PC-9 (cell line): ENCODE results near the gene IKBKE. TPM values are rescaled to one million over a fixed set of nuclear protein-coding genes. Genes with fewer than 3 reads are reported as not detected.

Experiments
- BruUV-seq: library from RNA; stranded (reverse); fragments of 400-500 nt; replicated peaks from 2 replicates; lab custom pipeline; 2021; lab: Mats Ljungman, UMichigan
- CTCF ChIA-PET: fragments of 300-600 bp; sonication (Branson Sonifier 250); formaldehyde crosslinking; loops from one replicate; lab custom pipeline; 2022; ENCODE audit warnings: antibody characterized with exemption; lab: Charles Lee
- POLR2A ChIA-PET: fragments of 300-600 bp; sonication (Branson Sonifier 250); formaldehyde crosslinking; loops from one replicate; lab custom pipeline; 2022; ENCODE audit warnings: antibody characterized with exemption; ENCODE audit not compliant: unreplicated experiment; lab: Charles Lee
- DNase-seq, 2 experiments: peaks; one replicate each; pipeline versions ENCODE4 v3.0.0 to v3.0.0-alpha.2; 2015 to 2022; ENCODE audit warnings: mixed read lengths in 1 of 2
- H2AFZ ChIP-seq: fragments of 200-600 bp; sonication (generic); 2 replicates; pipeline ENCODE4 v1.8.1; 2017; ENCODE audit warnings: antibody characterized with exemption
- H3F3A ChIP-seq: fragments of 200-600 bp; sonication (generic); 2 replicates; pipeline ENCODE4 v1.8.1; 2017; ENCODE audit warnings: antibody characterized with exemption, mild to moderate bottlenecking, low read depth; ENCODE audit not compliant: insufficient read depth
- H3K27ac ChIP-seq: fragments of 200-600 bp; sonication (generic); 2 replicates; pipeline ENCODE4 v1.6.1; 2016; ENCODE audit warnings: mixed run types
- H3K27me3 ChIP-seq: fragments of 200-600 bp; sonication (generic); 2 replicates; pipeline ENCODE4 v1.6.1; 2016; ENCODE audit warnings: low read depth, mixed run types; ENCODE audit not compliant: insufficient read depth
- H3K36me3 ChIP-seq: fragments of 200-600 bp; sonication (generic); 2 replicates; pipeline ENCODE4 v1.6.1; 2016; ENCODE audit warnings: low read depth, mixed run types
- H3K4me1 ChIP-seq: fragments of 200-600 bp; sonication (generic); replicated peaks from 2 replicates; pipeline ENCODE4 v1.6.1; 2016; ENCODE audit warnings: mixed run types; ENCODE audit not compliant: insufficient read depth
- H3K4me2 ChIP-seq: fragments of 200-600 bp; sonication (generic); 2 replicates; pipeline ENCODE4 v1.6.1; 2017; ENCODE audit warnings: mixed run types
- H3K4me3 ChIP-seq: fragments of 200-600 bp; sonication (generic); 2 replicates; pipeline ENCODE4 v1.6.1; 2016; ENCODE audit warnings: mixed run types
- H3K79me2 ChIP-seq: fragments of 200-600 bp; sonication (generic); 2 replicates; pipeline ENCODE4 v1.6.1; 2017; ENCODE audit warnings: low read depth, mixed run types
- H3K9me2 ChIP-seq: fragments of 200-600 bp; sonication (generic); 2 replicates; pipeline ENCODE4 v1.8.1; 2017; ENCODE audit warnings: mild to moderate bottlenecking; ENCODE audit not compliant: insufficient read depth
- H3K9me3 ChIP-seq: fragments of 200-600 bp; sonication (generic); 2 replicates; pipeline ENCODE4 v1.8.1; 2016; ENCODE audit warnings: low read depth; ENCODE audit not compliant: insufficient read depth
- H4K20me1 ChIP-seq: fragments of 200-600 bp; sonication (generic); 2 replicates; pipeline ENCODE4 v1.8.1; 2017; ENCODE audit not compliant: insufficient read depth
- CTCF ChIP-seq: fragments of 200-600 bp; sonication (generic); conservative IDR thresholded peaks from 2 replicates; pipeline ENCODE4 v1.6.1; 2017; ENCODE audit warnings: mixed run types, antibody characterized with exemption, mild to moderate bottlenecking, moderate library complexity
- EZH2 ChIP-seq: fragments of 200-600 bp; sonication (generic); IDR thresholded peaks from 2 replicates; pipeline ENCODE4 v1.8.0; 2017; ENCODE audit warnings: antibody characterized with exemption, low read depth
- intact Hi-C: fragments of 100-400 bp; cut with micrococcal nuclease; formaldehyde crosslinking; loops from one replicate; pipeline ENCODE4 v1.10.0; 2022; ENCODE audit not compliant: unreplicated experiment
- total RNA-seq: library from RNA; stranded (reverse); gene quantifications from 2 replicates; pipeline ENCODE4 v1.2.3, GENCODE V29; 2021

Gene IKBKE
- total RNA-seq, 1 experiment from 2014 or later: 12.5 TPM

- Histone ChIP-seq H3K36me3 (no peaks in the 10 kb centered on the region), H3F3A (no peaks in the 10 kb centered on the region), H3K4me3 (no peak overlapping the region), H3K4me2 (no peak overlapping the region), H3K9me3 (no peaks in the 10 kb centered on the region), H3K4me1 (no peaks in the 10 kb centered on the region), H2AFZ (no peak overlapping the region), H3K9me2 (no peaks in the 10 kb centered on the region), H3K27me3 (no peaks in the 10 kb centered on the region), H3K79me2 (no peaks in the 10 kb centered on the region), H4K20me1 (no peaks in the 10 kb centered on the region), H3K27ac (no peak overlapping the region)
- ChIA-PET CTCF (no interaction called here), POLR2A (no interaction called here)
- no peak for TF ChIP-seq CTCF
- no peak for TF ChIP-seq EZH2
- no peak for DNase-seq
- BruUV-seq: no TSS peak
- intact Hi-C loops: no loop called here
Measured at GRCh38 chr1:206486995-206487788, 16.9 kb downstream of the IKBKE start.

GRCh38 chr1:206487970-206488369 is 17.7 kb downstream of the IKBKE start:
- H3K9me3 ChIP-seq: no peaks in the 10 kb centered on the region
- no peak for DNase-seq
- BruUV-seq: no TSS peak
- H3K4me3 ChIP-seq: no peak overlapping the region
- no peak overlapping the region for H3K27ac ChIP-seq
- ChIA-PET POLR2A (no interaction called here), CTCF (no interaction called here)
- H2AFZ ChIP-seq: no peak overlapping the region
- H4K20me1 ChIP-seq: no peaks in the 10 kb centered on the region
- H3F3A ChIP-seq: no peaks in the 10 kb centered on the region
- intact Hi-C loops: no loop called here
- no peak overlapping the region for H3K4me2 ChIP-seq
- no peaks in the 10 kb centered on the region for H3K36me3 ChIP-seq
- H3K4me1 ChIP-seq: no peaks in the 10 kb centered on the region
- H3K9me2 ChIP-seq: no peaks in the 10 kb centered on the region
- H3K79me2 ChIP-seq: no peaks in the 10 kb centered on the region
- TF ChIP-seq CTCF (no peak), EZH2 (no peak)
- no peaks in the 10 kb centered on the region for H3K27me3 ChIP-seq

GRCh38 chr1:206488466-206488865 is 18.2 kb downstream of the IKBKE start:
- no peak for DNase-seq
- no peaks in the 10 kb centered on the region for H4K20me1 ChIP-seq
- no peak overlapping the region for H3K27ac ChIP-seq
- no peaks in the 10 kb centered on the region for H3K9me2 ChIP-seq
- H2AFZ ChIP-seq: no peak overlapping the region
- BruUV-seq: no TSS peak
- intact Hi-C loops: no loop called here
- no peaks in the 10 kb centered on the region for H3K4me1 ChIP-seq
- no peaks in the 10 kb centered on the region for H3F3A ChIP-seq
- no peaks in the 10 kb centered on the region for H3K36me3 ChIP-seq
- POLR2A ChIA-PET: no interaction called here
- H3K4me3 ChIP-seq: no peak overlapping the region
- H3K79me2 ChIP-seq: no peaks in the 10 kb centered on the region
- H3K4me2 ChIP-seq: no peak overlapping the region
- CTCF ChIA-PET: no interaction called here
- no peak for TF ChIP-seq CTCF
- TF ChIP-seq EZH2: no peak
- H3K9me3 ChIP-seq: no peaks in the 10 kb centered on the region
- H3K27me3 ChIP-seq: no peaks in the 10 kb centered on the region
